DOHH2 (cell line): ENCODE data around the gene LRRC7.

ENCODE experiments used
- CTCF ChIP-seq: fragments of 200-600 bp; sonication (generic); IDR thresholded peaks from one replicate; pipeline ENCODE4 v1.5.1; 2014; ENCODE audit warnings: antibody characterized with exemption, mild to moderate bottlenecking, low read depth, low read length; ENCODE audit not compliant: poor library complexity, severe bottlenecking
- EZH2phosphoT487 ChIP-seq: fragments of 200-600 bp; sonication (generic); IDR thresholded peaks from 2 replicates; pipeline ENCODE4 v1.6.1; 2017; ENCODE audit warnings: borderline replicate concordance, mild to moderate bottlenecking, antibody characterized with exemption, low read length, moderate library complexity, mixed read lengths

- no peak for TF ChIP-seq CTCF
- no peak for TF ChIP-seq EZH2phosphoT487
Observed at GRCh38 chr1:70140894-70141293, 573.2 kb downstream of the LRRC7 start.
